IMR-90 (cell line): ENCODE measurements around the gene CTNS. TPM values are rescaled to one million over a fixed set of nuclear protein-coding genes. Genes with fewer than 3 reads are reported as not detected.

Source experiments
- ATAC-seq: fragments of 200-7000 bp; cut with Tn5 transposase; 2 replicates; pipeline ENCODE4 v1.9.1; 2020; ENCODE audit warnings: low read depth, mild to moderate bottlenecking, moderate library complexity
- BruUV-seq: library from RNA; stranded (reverse); fragments of 400-500 nt; replicated peaks from 2 replicates; lab custom pipeline; 2021; lab: Mats Ljungman, UMichigan
- CTCF ChIA-PET: fragments of 300-600 bp; formaldehyde crosslinking; extraction: SDS; loops from one replicate; lab custom pipeline; 2021; ENCODE audit warnings: antibody characterized with exemption; lab: Yijun Ruan, JAX
- POLR2A ChIA-PET: fragments of 300-600 bp; sonication (Branson Sonifier 250); formaldehyde crosslinking; loops from one replicate; lab custom pipeline; 2022; ENCODE audit warnings: antibody characterized with exemption; ENCODE audit not compliant: unreplicated experiment; lab: Charles Lee
- DNase-seq: peaks from one replicate; pipeline ENCODE4 v3.0.0; 2013
- H2AFZ ChIP-seq: replicated peaks from 2 replicates; pipeline ENCODE3; 2013; ENCODE audit warnings: low read length, mild to moderate bottlenecking; ENCODE audit not compliant: poor library complexity
- H2AK5ac ChIP-seq: 2 replicates; pipeline ENCODE4 v1.6.1; 2013; ENCODE audit warnings: low read depth, low read length, inconsistent platforms
- H2AK9ac ChIP-seq: replicated peaks from 2 replicates; pipeline ENCODE3; 2013; ENCODE audit warnings: mild to moderate bottlenecking, low read depth, low read length, moderate library complexity; ENCODE audit not compliant: poor library complexity
- H2BK120ac ChIP-seq: 2 replicates; pipeline ENCODE4 v1.6.1; 2013; ENCODE audit warnings: low read depth, low read length, inconsistent platforms
- H2BK15ac ChIP-seq: 3 replicates; pipeline ENCODE4 v1.6.1; 2013; ENCODE audit warnings: low read depth, low read length, inconsistent platforms
- H2BK20ac ChIP-seq: 2 replicates; pipeline ENCODE4 v1.6.1; 2013; ENCODE audit warnings: low read depth, mild to moderate bottlenecking, inconsistent platforms, low read length, moderate library complexity
- H2BK5ac ChIP-seq: 2 replicates; pipeline ENCODE4 v1.6.1; 2013; ENCODE audit warnings: mild to moderate bottlenecking, low read depth, low read length, inconsistent platforms; ENCODE audit not compliant: poor library complexity, severe bottlenecking
- H3K14ac ChIP-seq: replicated peaks from 2 replicates; pipeline ENCODE4 v1.6.1; 2013; ENCODE audit warnings: low read depth, low read length, inconsistent platforms
- H3K18ac ChIP-seq: 2 replicates; pipeline ENCODE4 v1.6.1; 2013; ENCODE audit warnings: low read depth, low read length, control low read depth
- H3K23ac ChIP-seq: 2 replicates; pipeline ENCODE4 v1.6.1; 2013; ENCODE audit warnings: low read depth, low read length, inconsistent platforms
- H3K27ac ChIP-seq: 2 replicates; pipeline ENCODE4 v1.5.1; 2013; ENCODE audit warnings: mild to moderate bottlenecking, control low read depth, low read length; ENCODE audit not compliant: insufficient read depth
- H3K27me3 ChIP-seq: 2 replicates; pipeline ENCODE4 v1.6.1; 2013; ENCODE audit warnings: low read length; ENCODE audit not compliant: control insufficient read depth, insufficient read depth
- H3K36me3 ChIP-seq: 2 replicates; pipeline ENCODE4 v1.6.1; 2013; ENCODE audit warnings: low read length, mixed read lengths; ENCODE audit not compliant: control insufficient read depth, insufficient read depth
- H3K4ac ChIP-seq: 2 replicates; pipeline ENCODE4 v1.6.1; 2013; ENCODE audit warnings: low read depth, low read length, inconsistent platforms
- H3K4me1 ChIP-seq: 2 replicates; pipeline ENCODE4 v1.6.1; 2013; ENCODE audit warnings: low read length, mixed read lengths; ENCODE audit not compliant: control insufficient read depth, insufficient read depth
- H3K4me2 ChIP-seq: 2 replicates; pipeline ENCODE4 v1.6.1; 2013; ENCODE audit warnings: low read depth, mild to moderate bottlenecking, control low read depth, low read length, moderate library complexity
- H3K4me3 ChIP-seq: 2 replicates; pipeline ENCODE4 v1.5.1; 2013; ENCODE audit warnings: low read depth, mild to moderate bottlenecking, control low read depth, low read length, moderate library complexity; ENCODE audit not compliant: insufficient read depth
- H3K56ac ChIP-seq: 2 replicates; pipeline ENCODE4 v1.6.1; 2013; ENCODE audit warnings: low read length, inconsistent platforms; ENCODE audit not compliant: insufficient read depth; ENCODE audit errors: extremely low read depth
- H3K79me1 ChIP-seq, 2 experiments: 2 replicates each; pipeline ENCODE4 v1.6.1; 2013; ENCODE audit warnings: low read length in 2 of 2, inconsistent platforms in 1 of 2, low read depth in 1 of 2
- H3K9ac ChIP-seq: 2 replicates; pipeline ENCODE4 v1.6.1; 2013; ENCODE audit warnings: low read depth, low read length, control low read depth
- H3K9me1 ChIP-seq: 2 replicates; pipeline ENCODE4 v1.6.1; 2013; ENCODE audit warnings: low read length, inconsistent platforms; ENCODE audit not compliant: insufficient read depth
- H3K9me3 ChIP-seq: 2 replicates; pipeline ENCODE4 v1.6.1; 2013; ENCODE audit warnings: low read length; ENCODE audit not compliant: control insufficient read depth, insufficient read depth
- H4K20me1 ChIP-seq: 2 replicates; pipeline ENCODE4 v1.6.1; 2013; ENCODE audit warnings: low read length, inconsistent platforms; ENCODE audit not compliant: insufficient read depth
- H4K5ac ChIP-seq: 2 replicates; pipeline ENCODE4 v1.6.1; 2013; ENCODE audit warnings: mild to moderate bottlenecking, low read depth, low read length, control low read depth
- H4K8ac ChIP-seq, 2 experiments: 2 replicates each; pipeline ENCODE4 v1.6.1; 2013; ENCODE audit warnings: low read depth in 2 of 2, low read length in 2 of 2, control low read depth in 1 of 2, inconsistent platforms in 1 of 2
- H4K91ac ChIP-seq: 2 replicates; pipeline ENCODE4 v1.6.1; 2013; ENCODE audit warnings: low read depth, low read length, inconsistent platforms; ENCODE audit not compliant: insufficient read depth
- CEBPB ChIP-seq: IDR thresholded peaks from 2 replicates; pipeline ENCODE4 v1.6.1; 2012; ENCODE audit warnings: low read depth, low read length, improper control_type of control experiment
- RCOR1 ChIP-seq: IDR thresholded peaks from 2 replicates; pipeline ENCODE4 v1.6.1; 2012; ENCODE audit warnings: mild to moderate bottlenecking, low read length, improper control_type of control experiment; ENCODE audit not compliant: insufficient replicate concordance
- RFX5 ChIP-seq: IDR thresholded peaks from 2 replicates; pipeline ENCODE4 v1.8.0; 2012; ENCODE audit warnings: low read depth, mild to moderate bottlenecking, low read length, moderate library complexity
- SMC3 ChIP-seq: fragments of 150-350 bp; IDR thresholded peaks from 2 replicates; pipeline ENCODE4 v1.6.1; 2016; ENCODE audit warnings: low read depth, mild to moderate bottlenecking, antibody characterized with exemption, low read length, moderate library complexity
- WGBS, 2 experiments: methylation state at CpG; one replicate each; pipeline versions ENCODE4 v1.1.5 to v1.1.7; 2013; ENCODE audit warnings: missing lambda C conversion rate in 2 of 2; ENCODE audit not compliant: insufficient read length in 1 of 2; ENCODE audit errors: extremely low coverage in 2 of 2; 5-methylcytosine and 5-hydroxymethylcytosine counted together
- dilution Hi-C: fragments of 300-500 bp; cut with HindIII; formaldehyde crosslinking; loops from one replicate; pipeline ENCODE4 v1.14.3; 2018; ENCODE audit warnings: low sequenced_read_pairs; ENCODE audit not compliant: unreplicated experiment
- in situ Hi-C: fragments of 300-500 bp; cut with MboI; formaldehyde crosslinking; loops from 3 replicates; pipeline ENCODE4 v1.14.3; 2019; ENCODE audit warnings: low sequenced_read_pairs, inconsistent platforms, mixed read lengths
- intact Hi-C: fragments of 100-400 bp; cut with micrococcal nuclease; formaldehyde crosslinking; loops from 2 replicates; pipeline ENCODE4 v1.10.0; 2022
- polyA plus RNA-seq, 3 experiments: library from polyadenylated mRNA; depleted of rRNA; stranded (reverse); fragments of >200 nt; gene quantifications; 2 replicates each; pipeline ENCODE4 v1.2.3, GENCODE V29; 2012; ENCODE audit warnings: low replicate concordance in 1 of 3
- total RNA-seq: library from RNA; depleted of rRNA; stranded (reverse); fragments of >200 nt; gene quantifications from 2 replicates; pipeline ENCODE4 v1.2.3, GENCODE V29; 2012
- TF ChIP-seq, protein P1 (sequence below): conservative IDR thresholded peaks from 2 replicates; pipeline ENCODE4 v1.5.1; 2012; ENCODE audit warnings: mild to moderate bottlenecking, low read depth, low read length, improper control_type of control experiment

Gene CTNS
- total and polyA plus RNA-seq, 2 of the 4 experiments (the other 2 are of a cell fraction) = 4.7 to 5.3 TPM

DNA sequence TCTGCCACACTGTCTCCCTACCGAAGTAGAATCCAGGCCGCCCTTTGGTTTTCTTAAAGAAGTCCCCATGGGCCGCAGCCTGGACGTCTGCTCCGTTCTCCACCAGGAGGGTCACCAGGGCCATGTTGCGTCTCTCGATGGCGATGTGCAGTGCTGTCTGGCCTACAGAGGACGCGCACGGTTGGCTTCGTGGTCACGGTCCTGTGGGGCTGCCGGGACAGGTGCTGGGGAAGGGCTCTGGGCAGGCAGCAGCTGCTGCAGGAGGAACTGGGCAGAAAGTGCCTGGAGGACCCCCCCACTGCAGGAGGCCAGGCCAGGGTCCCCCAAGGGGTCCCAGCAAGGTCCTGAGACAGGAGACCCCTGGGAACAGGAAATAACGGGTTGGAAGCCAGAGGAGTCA, 46.3 kb upstream of the CTNS start:
- no peak overlapping the region for H2AK5ac ChIP-seq
- no peak overlapping the region for H2BK20ac ChIP-seq
- H3K56ac ChIP-seq = no peak overlapping the region
- peak overlapping the region; percentile 61 for H2AK9ac ChIP-seq
- no peak overlapping the region for H2BK15ac ChIP-seq
- H3K4me2 ChIP-seq = no peak overlapping the region
- H3K36me3 ChIP-seq = peaks cover 9% of the 10 kb centered on the region; the same call in 1 of the 2 replicates
- H4K5ac ChIP-seq = no peak overlapping the region
- H3K23ac ChIP-seq = no peak overlapping the region
- dilution Hi-C loops (no loop called here), intact Hi-C loops (no loop called here), in situ Hi-C loops (no loop called here)
- no peak for DNase-seq
- H2BK120ac ChIP-seq = no peak overlapping the region
- H3K4ac ChIP-seq = no peak overlapping the region
- 90% methylated on average over 7 of the region's 15 CpGs; no CpG with 5 or more reads in 1 of the 2 experiments for WGBS, 2 experiments
- H2AFZ ChIP-seq = no peak overlapping the region
- BruUV-seq = no TSS peak
- no peak overlapping the region for H4K91ac ChIP-seq
- H3K18ac ChIP-seq = no peak overlapping the region
- no peaks in the 10 kb centered on the region for H3K27me3 ChIP-seq
- peaks cover 2% of the 10 kb centered on the region; the same call in 1 of the 2 replicates for H3K4me1 ChIP-seq
- no peak overlapping the region for H3K27ac ChIP-seq
- ATAC-seq = no peak
- CTCF ChIA-PET = no interaction called here
- no peak overlapping the region for H4K8ac ChIP-seq
- POLR2A ChIA-PET = no interaction called here
- H3K9ac ChIP-seq = no peak overlapping the region
- no peak overlapping the region for H2BK5ac ChIP-seq
- TF ChIP-seq RFX5 = no peak
- no peak for TF ChIP-seq RCOR1
- TF ChIP-seq CEBPB = no peak
- TF ChIP-seq, protein P1, sequence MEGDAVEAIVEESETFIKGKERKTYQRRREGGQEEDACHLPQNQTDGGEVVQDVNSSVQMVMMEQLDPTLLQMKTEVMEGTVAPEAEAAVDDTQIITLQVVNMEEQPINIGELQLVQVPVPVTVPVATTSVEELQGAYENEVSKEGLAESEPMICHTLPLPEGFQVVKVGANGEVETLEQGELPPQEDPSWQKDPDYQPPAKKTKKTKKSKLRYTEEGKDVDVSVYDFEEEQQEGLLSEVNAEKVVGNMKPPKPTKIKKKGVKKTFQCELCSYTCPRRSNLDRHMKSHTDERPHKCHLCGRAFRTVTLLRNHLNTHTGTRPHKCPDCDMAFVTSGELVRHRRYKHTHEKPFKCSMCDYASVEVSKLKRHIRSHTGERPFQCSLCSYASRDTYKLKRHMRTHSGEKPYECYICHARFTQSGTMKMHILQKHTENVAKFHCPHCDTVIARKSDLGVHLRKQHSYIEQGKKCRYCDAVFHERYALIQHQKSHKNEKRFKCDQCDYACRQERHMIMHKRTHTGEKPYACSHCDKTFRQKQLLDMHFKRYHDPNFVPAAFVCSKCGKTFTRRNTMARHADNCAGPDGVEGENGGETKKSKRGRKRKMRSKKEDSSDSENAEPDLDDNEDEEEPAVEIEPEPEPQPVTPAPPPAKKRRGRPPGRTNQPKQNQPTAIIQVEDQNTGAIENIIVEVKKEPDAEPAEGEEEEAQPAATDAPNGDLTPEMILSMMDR = no peak
- no peak for TF ChIP-seq SMC3
- no peaks in the 10 kb centered on the region for H3K9me3 ChIP-seq
- H4K20me1 ChIP-seq = no peaks in the 10 kb centered on the region
- no peak overlapping the region for H3K4me3 ChIP-seq
- H3K14ac ChIP-seq = no peak overlapping the region
- H3K9me1 ChIP-seq = no peaks in the 10 kb centered on the region; the same call in 1 of the 2 replicates
- H3K79me1 ChIP-seq = no peaks in the 10 kb centered on the region
